HL-60 (cell line): ENCODE results near the gene RAPGEF4.
"Not testable (repeated sequence)": the region's sequence is repeated elsewhere in the genome, so short reads cannot be mapped to it uniquely, and the experiment has no call there.

ENCODE experiments used
- DNase-seq, 2 experiments: peaks; one replicate each; pipeline ENCODE4 v3.0.0-alpha.2; 2010 to 2020; ENCODE audit warnings: low read depth in 1 of 2, low spot score in 1 of 2
- H3K27ac ChIP-seq: fragments of 250-450 bp; sonication (Bioruptor Pico); replicated peaks from 2 replicates; pipeline ENCODE4 v1.5.1; 2020; ENCODE audit warnings: mild to moderate bottlenecking, moderate library complexity
- H3K27me3 ChIP-seq: fragments of 250-450 bp; sonication (Bioruptor Pico); 2 replicates; pipeline ENCODE4 v1.5.1; 2021; ENCODE audit warnings: mild to moderate bottlenecking, moderate library complexity; ENCODE audit not compliant: insufficient read depth, poor library complexity, severe bottlenecking
- H3K4me3 ChIP-seq: replicated peaks from 2 replicates; pipeline ENCODE4 v1.5.1; 2011; ENCODE audit warnings: mild to moderate bottlenecking, control low read depth, low read length; ENCODE audit not compliant: insufficient read depth
- GABPA ChIP-seq: IDR thresholded peaks from 2 replicates; pipeline ENCODE4 v1.6.1; 2012; ENCODE audit warnings: low read depth
- POLR2AphosphoS5 ChIP-seq: IDR thresholded peaks from 2 replicates; pipeline ENCODE4 v1.6.1; 2012; ENCODE audit warnings: low read depth
- SPI1 ChIP-seq: IDR thresholded peaks from 2 replicates; pipeline ENCODE4 v1.6.1; 2012; ENCODE audit warnings: low read depth, mild to moderate bottlenecking, borderline replicate concordance
- TF ChIP-seq, protein P1 (sequence below): IDR thresholded peaks from one replicate; pipeline ENCODE4 v1.5.1; 2011; ENCODE audit warnings: low read length, control low read depth, inconsistent platforms; ENCODE audit not compliant: insufficient read depth
- TF ChIP-seq, protein P2 (sequence below): IDR thresholded peaks from 2 replicates; pipeline ENCODE4 v1.6.1; 2012; ENCODE audit warnings: low read depth; ENCODE audit not compliant: insufficient replicate concordance

RAPGEF4 gene

DNA sequence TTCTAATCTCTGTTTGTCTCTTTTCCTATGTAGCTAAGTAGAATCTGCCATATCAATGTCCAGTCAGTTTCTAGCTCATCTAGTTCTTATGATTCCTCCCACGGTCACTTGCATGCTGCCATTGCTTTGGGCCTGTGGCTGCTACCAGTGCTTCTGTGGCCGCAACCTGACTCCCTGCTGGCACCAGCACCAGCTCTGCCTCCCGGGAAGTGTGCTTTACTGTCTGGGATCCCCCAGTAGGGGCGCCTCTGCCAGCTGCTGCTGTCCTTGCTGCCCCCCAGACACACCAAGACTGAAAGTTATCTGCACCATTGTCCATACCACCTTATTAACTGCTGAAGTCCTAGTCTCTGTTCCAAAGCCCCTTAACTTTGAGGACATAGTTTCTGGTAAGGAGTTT lies 56.3 kb downstream of the RAPGEF4 start:
- DNase-seq = no peak
- TF ChIP-seq SPI1 (no peak), POLR2AphosphoS5 (no peak), GABPA (no peak)
- TF ChIP-seq, protein P1, sequence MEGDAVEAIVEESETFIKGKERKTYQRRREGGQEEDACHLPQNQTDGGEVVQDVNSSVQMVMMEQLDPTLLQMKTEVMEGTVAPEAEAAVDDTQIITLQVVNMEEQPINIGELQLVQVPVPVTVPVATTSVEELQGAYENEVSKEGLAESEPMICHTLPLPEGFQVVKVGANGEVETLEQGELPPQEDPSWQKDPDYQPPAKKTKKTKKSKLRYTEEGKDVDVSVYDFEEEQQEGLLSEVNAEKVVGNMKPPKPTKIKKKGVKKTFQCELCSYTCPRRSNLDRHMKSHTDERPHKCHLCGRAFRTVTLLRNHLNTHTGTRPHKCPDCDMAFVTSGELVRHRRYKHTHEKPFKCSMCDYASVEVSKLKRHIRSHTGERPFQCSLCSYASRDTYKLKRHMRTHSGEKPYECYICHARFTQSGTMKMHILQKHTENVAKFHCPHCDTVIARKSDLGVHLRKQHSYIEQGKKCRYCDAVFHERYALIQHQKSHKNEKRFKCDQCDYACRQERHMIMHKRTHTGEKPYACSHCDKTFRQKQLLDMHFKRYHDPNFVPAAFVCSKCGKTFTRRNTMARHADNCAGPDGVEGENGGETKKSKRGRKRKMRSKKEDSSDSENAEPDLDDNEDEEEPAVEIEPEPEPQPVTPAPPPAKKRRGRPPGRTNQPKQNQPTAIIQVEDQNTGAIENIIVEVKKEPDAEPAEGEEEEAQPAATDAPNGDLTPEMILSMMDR = no peak
- TF ChIP-seq, protein P2, sequence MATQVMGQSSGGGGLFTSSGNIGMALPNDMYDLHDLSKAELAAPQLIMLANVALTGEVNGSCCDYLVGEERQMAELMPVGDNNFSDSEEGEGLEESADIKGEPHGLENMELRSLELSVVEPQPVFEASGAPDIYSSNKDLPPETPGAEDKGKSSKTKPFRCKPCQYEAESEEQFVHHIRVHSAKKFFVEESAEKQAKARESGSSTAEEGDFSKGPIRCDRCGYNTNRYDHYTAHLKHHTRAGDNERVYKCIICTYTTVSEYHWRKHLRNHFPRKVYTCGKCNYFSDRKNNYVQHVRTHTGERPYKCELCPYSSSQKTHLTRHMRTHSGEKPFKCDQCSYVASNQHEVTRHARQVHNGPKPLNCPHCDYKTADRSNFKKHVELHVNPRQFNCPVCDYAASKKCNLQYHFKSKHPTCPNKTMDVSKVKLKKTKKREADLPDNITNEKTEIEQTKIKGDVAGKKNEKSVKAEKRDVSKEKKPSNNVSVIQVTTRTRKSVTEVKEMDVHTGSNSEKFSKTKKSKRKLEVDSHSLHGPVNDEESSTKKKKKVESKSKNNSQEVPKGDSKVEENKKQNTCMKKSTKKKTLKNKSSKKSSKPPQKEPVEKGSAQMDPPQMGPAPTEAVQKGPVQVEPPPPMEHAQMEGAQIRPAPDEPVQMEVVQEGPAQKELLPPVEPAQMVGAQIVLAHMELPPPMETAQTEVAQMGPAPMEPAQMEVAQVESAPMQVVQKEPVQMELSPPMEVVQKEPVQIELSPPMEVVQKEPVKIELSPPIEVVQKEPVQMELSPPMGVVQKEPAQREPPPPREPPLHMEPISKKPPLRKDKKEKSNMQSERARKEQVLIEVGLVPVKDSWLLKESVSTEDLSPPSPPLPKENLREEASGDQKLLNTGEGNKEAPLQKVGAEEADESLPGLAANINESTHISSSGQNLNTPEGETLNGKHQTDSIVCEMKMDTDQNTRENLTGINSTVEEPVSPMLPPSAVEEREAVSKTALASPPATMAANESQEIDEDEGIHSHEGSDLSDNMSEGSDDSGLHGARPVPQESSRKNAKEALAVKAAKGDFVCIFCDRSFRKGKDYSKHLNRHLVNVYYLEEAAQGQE = no peak
- H3K4me3 ChIP-seq = no peak overlapping the region
- no peaks in the 10 kb centered on the region for H3K27me3 ChIP-seq
- H3K27ac ChIP-seq = no peak overlapping the region

DNA sequence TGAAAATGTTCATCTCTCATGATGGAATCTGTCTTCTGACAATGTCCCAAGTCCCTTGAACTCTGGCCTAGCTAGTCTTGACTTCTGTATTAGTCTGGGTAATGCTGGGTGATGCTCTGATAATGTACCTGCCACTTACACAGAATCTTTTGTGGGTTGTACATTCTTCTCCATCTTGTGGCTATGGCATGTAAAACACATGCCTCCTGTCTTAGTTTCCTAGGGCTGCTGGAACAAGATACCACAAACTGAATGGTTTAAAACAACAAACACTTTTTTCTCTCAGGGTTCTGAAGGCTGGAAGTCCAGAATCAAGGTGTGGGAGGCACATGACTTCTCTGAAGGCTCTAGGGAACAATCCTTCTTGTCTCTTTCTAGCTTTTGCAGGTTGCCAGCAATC lies 57.1 kb downstream of the RAPGEF4 start:
- H3K27ac ChIP-seq = no peak overlapping the region
- DNase-seq = no peak
- TF ChIP-seq, protein P1 = no peak
- TF ChIP-seq SPI1 (no peak), POLR2AphosphoS5 (no peak), GABPA (no peak)
- TF ChIP-seq, protein P2 = no peak

DNA sequence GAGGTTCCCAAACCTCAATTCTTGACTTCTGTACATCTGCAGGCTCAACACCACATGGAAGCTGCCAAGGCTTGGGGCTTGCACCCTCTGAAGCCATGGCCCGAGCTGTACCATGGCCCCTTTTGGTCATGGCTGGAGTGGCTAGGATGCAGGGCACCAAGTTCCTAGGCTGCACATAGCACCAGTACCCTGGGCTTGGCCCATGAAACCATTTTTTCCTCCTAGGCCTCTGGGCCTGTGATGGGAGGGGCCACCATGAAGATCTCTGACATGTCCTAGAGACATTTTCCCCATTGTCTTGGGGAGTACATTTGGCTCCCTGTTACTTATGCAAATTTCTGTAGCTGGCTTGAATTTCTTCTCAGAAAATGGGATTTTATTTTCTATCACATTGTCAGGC lies 67.7 kb downstream of the RAPGEF4 start:
- not testable (repeated sequence) for DNase-seq, H3K27ac ChIP-seq, H3K4me3 ChIP-seq, H3K27me3 ChIP-seq

More for the DNA sequence above, 57.1 kb downstream of the RAPGEF4 start:
- H3K4me3 ChIP-seq = no peak overlapping the region
- H3K27me3 ChIP-seq = no peaks in the 10 kb centered on the region

DNA sequence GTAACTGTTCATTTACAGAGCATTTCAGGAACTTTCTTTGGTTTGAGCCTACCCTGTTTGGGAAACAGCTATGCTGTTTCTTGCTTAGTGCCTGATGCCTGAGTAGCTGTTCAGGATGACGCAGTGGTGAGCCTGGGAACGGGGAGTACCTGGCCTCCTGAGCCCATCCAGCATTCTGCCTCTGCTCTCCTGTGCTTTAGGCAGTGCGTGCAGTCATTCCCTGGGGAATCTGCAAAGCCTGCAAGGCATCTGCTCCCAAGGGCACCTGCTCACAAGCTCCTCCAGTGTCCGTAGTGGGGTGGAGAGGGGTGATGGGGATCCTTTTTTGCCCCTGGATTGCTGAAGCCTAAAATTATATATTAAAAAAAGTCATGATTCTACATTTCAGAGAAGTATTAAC lies 68.8 kb downstream of the RAPGEF4 start:
- no peak for DNase-seq
- TF ChIP-seq POLR2AphosphoS5 (no peak), SPI1 (no peak)

DNA sequence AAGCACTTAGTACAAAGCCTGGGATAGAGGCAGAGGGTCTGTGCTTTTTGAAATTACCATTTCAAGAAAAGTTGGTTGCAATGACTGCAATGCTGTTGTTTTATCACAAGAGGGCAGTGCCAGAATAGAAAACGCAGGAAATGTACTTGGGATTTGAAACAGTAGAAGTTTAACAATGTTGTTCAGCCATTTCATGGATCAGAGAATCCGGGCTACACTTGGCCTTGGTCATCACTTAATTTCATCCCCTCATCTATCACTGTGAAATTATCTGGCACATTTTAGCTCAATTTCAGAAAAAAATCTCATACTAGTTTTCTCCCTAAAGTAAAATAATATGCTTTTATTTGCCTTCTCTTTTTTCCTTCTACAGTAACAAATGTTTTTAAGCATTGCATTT lies 70.8 kb downstream of the RAPGEF4 start:
- TF ChIP-seq, protein P1 = peak; percentile 57
- TF ChIP-seq SPI1 (no peak), POLR2AphosphoS5 (no peak)
- H3K27ac ChIP-seq = no peak overlapping the region
- H3K27me3 ChIP-seq = peaks cover 2% of the 10 kb centered on the region
- DNase-seq = peak in 1 of 2 experiments; percentile 22
- no peak overlapping the region for H3K4me3 ChIP-seq

More for the DNA sequence above, 68.8 kb downstream of the RAPGEF4 start:
- H3K27me3 ChIP-seq = no peaks in the 10 kb centered on the region
- H3K4me3 ChIP-seq = no peak overlapping the region
- H3K27ac ChIP-seq = no peak overlapping the region
